Neuronal stem cell (in vitro differentiated cells): Measurements from ENCODE around the gene MVD.
A peak's percentile ranks its signal among the peaks of the same experiment; 100 is the strongest.

Experiments used
- DNase-seq: peaks from one replicate; pipeline ENCODE4 v3.0.0-alpha.2; 2013; ENCODE audit warnings: low spot score
- H2AFZ ChIP-seq: one replicate; pipeline ENCODE4 v1.6.1; 2013; ENCODE audit warnings: mild to moderate bottlenecking, low read length, inconsistent platforms
- H2AK5ac ChIP-seq: 2 replicates; pipeline ENCODE4 v1.6.1; 2013; ENCODE audit warnings: low read depth, mild to moderate bottlenecking, inconsistent platforms, low read length, moderate library complexity, mixed read lengths
- H2BK120ac ChIP-seq: 2 replicates; pipeline ENCODE4 v1.6.1; 2013; ENCODE audit warnings: low read depth, mild to moderate bottlenecking, inconsistent platforms, low read length, moderate library complexity, mixed read lengths
- H2BK12ac ChIP-seq: one replicate; pipeline ENCODE4 v1.6.1; 2013; ENCODE audit warnings: low read length, inconsistent platforms
- H2BK15ac ChIP-seq: 2 replicates; pipeline ENCODE4 v1.6.1; 2013; ENCODE audit warnings: mild to moderate bottlenecking, low read length, inconsistent platforms, mixed read lengths
- H2BK5ac ChIP-seq: one replicate; pipeline ENCODE4 v1.6.1; 2013; ENCODE audit warnings: inconsistent platforms, mild to moderate bottlenecking, low read length, moderate library complexity
- H3K14ac ChIP-seq: one replicate; pipeline ENCODE4 v1.6.1; 2013; ENCODE audit warnings: low read length, inconsistent platforms
- H3K18ac ChIP-seq: 2 replicates; pipeline ENCODE4 v1.6.1; 2013; ENCODE audit warnings: low read length, inconsistent platforms
- H3K23ac ChIP-seq: 2 replicates; pipeline ENCODE4 v1.6.1; 2013; ENCODE audit warnings: low read depth, mild to moderate bottlenecking, mixed read lengths, low read length, inconsistent platforms; ENCODE audit not compliant: poor library complexity
- H3K27ac ChIP-seq: replicated peaks from 3 replicates; pipeline ENCODE4 v1.5.1; 2013; ENCODE audit warnings: low read length, inconsistent platforms
- H3K27me3 ChIP-seq, 3 experiments: 2 replicates each; pipeline ENCODE4 v1.6.1; 2013; ENCODE audit warnings: low read length in 3 of 3, mild to moderate bottlenecking in 2 of 3, inconsistent platforms in 1 of 3, low read depth in 1 of 3, mixed read lengths in 1 of 3, moderate library complexity in 1 of 3; ENCODE audit not compliant: control insufficient read depth in 3 of 3, insufficient read depth in 3 of 3
- H3K36me3 ChIP-seq, 2 donors: replicated peaks in 1 of 2; 2 replicates each; pipeline ENCODE4 v1.6.1; 2013; ENCODE audit warnings: low read length in 2 of 2; ENCODE audit not compliant: control insufficient read depth in 2 of 2, insufficient read depth in 2 of 2
- H3K4ac ChIP-seq: 2 replicates; pipeline ENCODE4 v1.6.1; 2013; ENCODE audit warnings: inconsistent platforms, mild to moderate bottlenecking, low read length, moderate library complexity
- H3K4me1 ChIP-seq, 2 donors: 1 replicate in 1 of 2; 2 replicates in 1 of 2; pipeline ENCODE4 v1.6.1; 2013; ENCODE audit warnings: low read length in 2 of 2, low read depth in 1 of 2; ENCODE audit not compliant: control insufficient read depth in 2 of 2, insufficient read depth in 1 of 2
- H3K4me2 ChIP-seq: one replicate; pipeline ENCODE4 v1.6.1; 2013; ENCODE audit warnings: mild to moderate bottlenecking, low read length, inconsistent platforms; ENCODE audit not compliant: insufficient read depth, poor library complexity, severe bottlenecking
- H3K4me3 ChIP-seq, 2 donors: 2 replicates each; pipeline ENCODE4 v1.5.1; 2013; ENCODE audit warnings: low read length in 2 of 2, mild to moderate bottlenecking in 2 of 2, inconsistent platforms in 1 of 2, moderate library complexity in 1 of 2
- H3K79me1 ChIP-seq: one replicate; pipeline ENCODE4 v1.6.1; 2013; ENCODE audit warnings: low read depth, mild to moderate bottlenecking, inconsistent platforms, low read length, moderate library complexity
- H3K9ac ChIP-seq: one replicate; pipeline ENCODE4 v1.6.1; 2013; ENCODE audit warnings: mild to moderate bottlenecking, low read depth, low read length, inconsistent platforms; ENCODE audit not compliant: poor library complexity
- H3K9me3 ChIP-seq, 2 donors: replicated peaks in 1 of 2; 2 replicates each; pipeline versions ENCODE3 to v1.6.1; 2013; ENCODE audit warnings: low read length in 2 of 2, mild to moderate bottlenecking in 2 of 2, inconsistent platforms in 1 of 2, low read depth in 1 of 2, mixed read lengths in 1 of 2, moderate library complexity in 1 of 2; ENCODE audit not compliant: control insufficient read depth in 2 of 2, insufficient read depth in 1 of 2
- H4K8ac ChIP-seq: one replicate; pipeline ENCODE4 v1.6.1; 2013; ENCODE audit warnings: low read depth, mild to moderate bottlenecking, inconsistent platforms, low read length, moderate library complexity
- H4K91ac ChIP-seq: one replicate; pipeline ENCODE4 v1.6.1; 2013; ENCODE audit warnings: low read length, low read depth, mild to moderate bottlenecking, inconsistent platforms; ENCODE audit not compliant: poor library complexity
- WGBS, 2 donors: extraction: QIAGEN DNeasy Blood & Tissue Kit; methylation state at CpG; one replicate each; pipeline ENCODE4 v1.1.7; 2013; ENCODE audit warnings: missing lambda C conversion rate in 2 of 2, mixed read lengths in 1 of 2; ENCODE audit not compliant: insufficient read length in 2 of 2, insufficient replicate concordance in 1 of 2; ENCODE audit errors: extremely low coverage in 2 of 2; 5-methylcytosine and 5-hydroxymethylcytosine counted together

Gene MVD

GRCh38 chr16:88606148-88606757 lies 56.6 kb downstream of the MVD start:
- peaks cover 0 to 2% of the 10 kb centered on the region in 2 donors for H3K4me1 ChIP-seq
- H3K9me3 ChIP-seq, result peaks cover 0 to 5% of the 10 kb centered on the region in 2 donors
- H3K27ac ChIP-seq, result no peak overlapping the region
- DNase-seq, result no peak
- H4K91ac ChIP-seq, result no peak overlapping the region
- no peak overlapping the region for H2BK12ac ChIP-seq
- no peak overlapping the region for H2BK15ac ChIP-seq
- H2AK5ac ChIP-seq, result no peak overlapping the region
- H3K23ac ChIP-seq, result no peak overlapping the region
- H3K14ac ChIP-seq, result no peak overlapping the region
- peaks cover 45 to 92% of the 10 kb centered on the region in 2 donors for H3K36me3 ChIP-seq
- no CpG with 5 or more reads among the region's 17 CpGs for WGBS, 2 donors
- no peak overlapping the region for H3K9ac ChIP-seq
- no peak overlapping the region for H3K4ac ChIP-seq
- H2BK120ac ChIP-seq, result no peak overlapping the region
- no peak overlapping the region for H3K18ac ChIP-seq
- peaks cover 4% of the 10 kb centered on the region for H3K79me1 ChIP-seq
- H4K8ac ChIP-seq, result no peak overlapping the region
- no peak overlapping the region for H2BK5ac ChIP-seq
- H2AFZ ChIP-seq, result no peak overlapping the region
- no peak overlapping the region for H3K4me3 ChIP-seq
- H3K27me3 ChIP-seq, result peaks cover 0 to 1% (median 0%) of the 10 kb centered on the region in 3 experiments
- no peak overlapping the region for H3K4me2 ChIP-seq

DNA sequence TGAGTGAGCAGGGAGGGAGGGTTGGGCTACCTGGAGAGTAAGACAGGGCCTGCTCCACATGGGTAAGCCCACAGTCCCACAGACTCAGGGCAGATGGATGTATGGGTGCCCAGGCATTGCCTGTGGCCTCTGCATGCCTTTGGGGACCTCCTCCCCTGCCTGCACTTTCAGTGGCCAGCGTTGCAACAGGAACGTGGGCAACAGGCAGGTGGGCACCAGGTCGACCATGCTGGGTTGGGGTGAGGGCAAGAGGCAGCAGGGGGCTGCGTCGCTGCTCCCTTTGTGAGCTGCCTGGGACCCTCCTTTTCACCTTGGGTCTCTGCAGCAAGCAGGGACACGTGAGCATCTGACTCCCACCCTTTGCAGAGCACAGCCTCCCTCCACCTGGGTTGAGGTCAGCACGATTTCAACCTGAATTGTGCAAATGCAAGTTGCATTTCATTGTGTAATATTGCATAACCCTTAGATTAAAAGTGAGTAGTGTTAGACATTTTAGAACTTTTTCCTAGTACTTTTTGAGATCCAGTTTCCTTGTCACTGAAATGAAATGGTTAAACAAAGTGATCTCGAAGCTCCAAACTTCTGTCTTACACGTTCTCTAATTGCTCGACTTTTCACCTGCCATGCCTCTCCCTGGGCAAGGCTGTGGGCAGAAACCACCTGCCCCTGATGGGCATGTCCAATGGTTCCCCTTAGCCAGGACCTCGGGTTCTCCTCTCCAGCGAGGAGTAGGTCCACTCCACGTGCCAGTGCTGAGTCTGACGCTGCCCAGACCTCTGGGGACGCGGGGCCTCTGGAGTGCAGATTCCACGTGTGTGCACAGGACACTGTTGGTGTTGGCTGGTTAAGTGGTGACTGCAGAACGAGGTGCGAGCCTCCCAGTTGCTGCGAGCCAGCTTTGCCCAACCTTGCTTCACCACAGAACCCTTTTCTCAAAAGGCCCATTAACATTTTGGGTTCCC lies 57.4 kb downstream of the MVD start:
- Histone ChIP-seq H2BK120ac (no peak overlapping the region), H2BK12ac (no peak overlapping the region), H4K91ac (no peak overlapping the region), H3K4ac (no peak overlapping the region), H3K36me3 (peaks cover 49 to 92% of the 10 kb centered on the region in 2 donors), H3K4me3 (no peak overlapping the region), H3K14ac (no peak overlapping the region), H3K9ac (no peak overlapping the region), H3K79me1 (peaks cover 4% of the 10 kb centered on the region), H4K8ac (no peak overlapping the region), H2BK5ac (no peak overlapping the region), H2BK15ac (no peak overlapping the region), H3K9me3 (peaks cover 0 to 5% of the 10 kb centered on the region in 2 donors), H3K23ac (peak overlapping the region; percentile 65), H3K27ac (no peak overlapping the region), H2AFZ (no peak overlapping the region), H3K4me2 (no peak overlapping the region), H3K18ac (no peak overlapping the region), H3K27me3 (peaks cover 0 to 1% (median 0%) of the 10 kb centered on the region in 3 experiments), H2AK5ac (no peak overlapping the region), H3K4me1 (no peaks in the 10 kb centered on the region)
- no CpG with 5 or more reads among the region's 20 CpGs for WGBS, 2 donors
- no peak for DNase-seq

GRCh38 chr16:88602091-88602490 lies 60.8 kb downstream of the MVD start:
- no peak overlapping the region for H3K4me2 ChIP-seq
- H4K8ac ChIP-seq, result no peak overlapping the region
- no peak overlapping the region for H2BK12ac ChIP-seq
- no peak overlapping the region for H2BK120ac ChIP-seq
- no peak for DNase-seq
- H3K4ac ChIP-seq, result no peak overlapping the region
- H3K27ac ChIP-seq, result no peak overlapping the region
- peaks cover 61 to 93% of the 10 kb centered on the region in 2 donors for H3K36me3 ChIP-seq
- H2AFZ ChIP-seq, result no peak overlapping the region
- H3K4me3 ChIP-seq, result peak overlapping the region in 1 of 2 donors; percentile 42
- peaks cover 9% of the 10 kb centered on the region for H3K79me1 ChIP-seq
- H3K23ac ChIP-seq, result peak overlapping the region; percentile 83
- no peak overlapping the region for H3K14ac ChIP-seq
- no peak overlapping the region for H4K91ac ChIP-seq
- no peak overlapping the region for H2BK15ac ChIP-seq
- no peak overlapping the region for H3K18ac ChIP-seq
- no CpG with 5 or more reads among the region's 7 CpGs for WGBS, 2 donors
- no peak overlapping the region for H3K9ac ChIP-seq
- H3K9me3 ChIP-seq, result peaks cover 0 to 5% of the 10 kb centered on the region in 2 donors
- no peak overlapping the region for H2AK5ac ChIP-seq
- no peaks in the 10 kb centered on the region for H3K27me3 ChIP-seq
- no peaks in the 10 kb centered on the region for H3K4me1 ChIP-seq
- H2BK5ac ChIP-seq, result peak overlapping the region; percentile 94
